Cardiac muscle cell (in vitro differentiated cells and primary cell): ENCODE results near the gene ACIN1. TPM values are rescaled to one million over a fixed set of nuclear protein-coding genes. Genes with fewer than 3 reads are reported as not detected.

Source experiments
- DNase-seq, 2 donors: peaks; one replicate each; pipeline versions ENCODE4 v3.0.0 to v3.0.0-alpha.2; 2010 to 2017; ENCODE audit warnings: low read depth in 1 of 2, low spot score in 1 of 2
- H3K27ac ChIP-seq: fragments of 200-600 bp; sonication (generic); 2 replicates; pipeline ENCODE4 v1.5.1; 2016
- H3K27me3 ChIP-seq: fragments of 200-600 bp; sonication (generic); 2 replicates; pipeline ENCODE4 v1.6.0; 2016; ENCODE audit warnings: control low read depth
- H3K36me3 ChIP-seq: fragments of 200-600 bp; sonication (generic); 2 replicates; pipeline ENCODE4 v1.5.1; 2016; ENCODE audit warnings: control low read depth
- H3K4me1 ChIP-seq: fragments of 200-600 bp; sonication (generic); 2 replicates; pipeline ENCODE4 v1.8.1; 2017; ENCODE audit warnings: low read depth, mild to moderate bottlenecking, mixed run types
- H3K4me3 ChIP-seq: fragments of 200-600 bp; sonication (generic); 2 replicates; pipeline ENCODE4 v1.5.1; 2016; ENCODE audit warnings: mild to moderate bottlenecking
- H3K9me3 ChIP-seq: fragments of 200-600 bp; sonication (generic); 2 replicates; pipeline ENCODE4 v1.5.1; 2017; ENCODE audit warnings: low read depth, mild to moderate bottlenecking, control low read depth
- CTCF ChIP-seq: IDR thresholded peaks from 2 replicates; pipeline ENCODE4 v1.5.1; 2012; ENCODE audit warnings: low read depth, mild to moderate bottlenecking, low read length
- polyA plus RNA-seq: library from polyadenylated mRNA; unstranded; fragments of >200 nt; fragmentation: Nextera tagmentation; extraction: Ambion mirVana; gene quantifications from 2 replicates; pipeline ENCODE4 v1.2.1, GENCODE V29; 2016
- total RNA-seq: library from RNA; depleted of rRNA; stranded (reverse); fragments of >200 nt; gene quantifications from 2 replicates; pipeline ENCODE4 v1.2.3, GENCODE V29; 2016

Gene ACIN1
- total and polyA plus RNA-seq, 2 experiments from 2014 or later = 41.0 to 151 TPM

- H3K9me3 ChIP-seq = no peaks in the 10 kb centered on the region
- H3K4me1 ChIP-seq = peaks cover 25% of the 10 kb centered on the region
- DNase-seq = peak in 1 of 2 donors; percentile 74
- TF ChIP-seq CTCF = no peak
- H3K27ac ChIP-seq = peak overlapping the region; percentile 90
- H3K27me3 ChIP-seq = no peaks in the 10 kb centered on the region
- peak overlapping the region; percentile 62 for H3K4me3 ChIP-seq
- peaks cover 33% of the 10 kb centered on the region for H3K36me3 ChIP-seq
These were observed 22.9 kb downstream of the ACIN1 start for GRCh38 chr14:23071921-23072539.

- peaks cover 34% of the 10 kb centered on the region for H3K36me3 ChIP-seq
- H3K4me3 ChIP-seq = peak overlapping the region; percentile 62
- peaks cover 25% of the 10 kb centered on the region for H3K4me1 ChIP-seq
- peak overlapping the region; percentile 90 for H3K27ac ChIP-seq
- no peak for TF ChIP-seq CTCF
- H3K9me3 ChIP-seq = no peaks in the 10 kb centered on the region
- H3K27me3 ChIP-seq = no peaks in the 10 kb centered on the region
- DNase-seq = peak; percentile 93 to 96
These were observed 23.6 kb downstream of the ACIN1 start for GRCh38 chr14:23071244-23071920.

- Histone ChIP-seq H3K36me3 (peaks cover 32% of the 10 kb centered on the region), H3K9me3 (no peaks in the 10 kb centered on the region), H3K27me3 (no peaks in the 10 kb centered on the region), H3K27ac (peak overlapping the region; percentile 90), H3K4me3 (peak overlapping the region; percentile 62), H3K4me1 (peaks cover 25% of the 10 kb centered on the region)
- peak in 1 of 2 donors; percentile 19 for DNase-seq
- TF ChIP-seq CTCF = no peak
These were observed 24.4 kb downstream of the ACIN1 start for GRCh38 chr14:23070262-23071129.

GRCh38 chr14:23069413-23069806, 25.5 kb downstream of the ACIN1 start:
- Histone ChIP-seq H3K4me3 (no peak overlapping the region), H3K27me3 (no peaks in the 10 kb centered on the region), H3K4me1 (peaks cover 25% of the 10 kb centered on the region), H3K27ac (peak overlapping the region; percentile 90), H3K9me3 (no peaks in the 10 kb centered on the region), H3K36me3 (peaks cover 33% of the 10 kb centered on the region)
- no peak for TF ChIP-seq CTCF
- no peak for DNase-seq

GRCh38 chr14:23068789-23069412, 26.0 kb downstream of the ACIN1 start:
- H3K4me3 ChIP-seq = no peak overlapping the region
- TF ChIP-seq CTCF = peak; percentile 100
- H3K27me3 ChIP-seq = no peaks in the 10 kb centered on the region
- peaks cover 38% of the 10 kb centered on the region for H3K36me3 ChIP-seq
- no peaks in the 10 kb centered on the region for H3K9me3 ChIP-seq
- H3K27ac ChIP-seq = peak overlapping the region; percentile 90
- H3K4me1 ChIP-seq = peaks cover 25% of the 10 kb centered on the region
- DNase-seq = peak; percentile 91 to 95
